Spleen (tissue), 7 donors: ENCODE data around the gene PITPNM1.

Source experiments
- POLR2A ChIP-seq, 3 donors: fragments of 450-650 bp; IDR thresholded peaks; one replicate each; pipeline ENCODE4 v1.5.1; 2017; ENCODE audit warnings: antibody characterized with exemption in 3 of 3, mild to moderate bottlenecking in 1 of 3
- POLR2AphosphoS5 ChIP-seq, 3 donors: sonication (generic); formaldehyde crosslinking; IDR thresholded peaks; one replicate each; pipeline ENCODE4 v1.5.1; 2017; ENCODE audit warnings: antibody characterized with exemption in 3 of 3
- TF ChIP-seq, protein P1 (sequence below), 11 experiments: fragments of 200-600 bp in 7 of 11; fragments of 450-650 bp in 4 of 11; sonication (generic) in 4 of 11; IDR thresholded peaks in 8 of 11; conservative IDR thresholded peaks in 3 of 11; 1 replicate in 7 of 11; 2 replicates in 4 of 11; pipeline versions ENCODE4 v1.4.0 to v1.8.0; 2016 to 2021; ENCODE audit warnings: antibody characterized with exemption in 11 of 11, inconsistent platforms in 4 of 11, mild to moderate bottlenecking in 1 of 11
- donor health status: DM: no; HTN: no; CAD: no; lungs with moderate emphysema.
- donor health status: DM: no; HTN: no; CAD: no.
- donor health status: DM: no; HTN: no; CAD: no.

DNA sequence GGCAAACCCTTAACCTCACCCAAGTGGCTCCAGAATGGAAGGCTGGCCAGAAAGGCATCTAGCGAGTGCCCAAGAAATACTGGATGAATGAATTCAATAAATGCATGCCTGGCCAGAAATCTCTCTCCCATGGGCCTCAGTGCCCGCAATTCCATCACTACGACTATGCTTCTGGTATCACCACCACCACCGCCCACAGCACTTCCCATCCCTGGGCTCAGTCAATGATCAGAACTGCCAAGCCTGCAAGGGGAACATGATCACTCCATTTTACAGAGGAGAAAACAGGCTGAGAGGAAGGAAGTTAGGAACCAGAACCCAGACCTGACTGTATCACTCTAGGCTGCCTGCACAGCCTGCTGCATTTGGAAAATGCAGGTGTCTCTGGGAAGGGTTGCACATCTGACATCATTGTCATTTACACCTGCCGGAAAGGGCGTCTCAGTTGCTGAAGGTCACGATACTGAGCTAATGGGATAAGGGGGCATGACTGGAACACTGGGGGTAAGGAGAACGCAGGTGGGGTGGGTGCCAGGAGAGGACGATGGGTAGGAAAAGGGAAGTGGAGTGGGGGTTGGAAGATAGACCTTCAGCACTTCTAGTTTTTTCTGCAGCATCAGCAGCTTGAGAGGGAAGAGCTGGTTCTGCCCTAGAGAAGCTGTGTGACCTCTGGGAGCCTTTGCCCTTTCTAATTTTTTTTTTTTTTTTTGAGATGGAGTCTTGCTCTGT is 55.9 kb downstream of the PITPNM1 start:
- TF ChIP-seq, protein P1, sequence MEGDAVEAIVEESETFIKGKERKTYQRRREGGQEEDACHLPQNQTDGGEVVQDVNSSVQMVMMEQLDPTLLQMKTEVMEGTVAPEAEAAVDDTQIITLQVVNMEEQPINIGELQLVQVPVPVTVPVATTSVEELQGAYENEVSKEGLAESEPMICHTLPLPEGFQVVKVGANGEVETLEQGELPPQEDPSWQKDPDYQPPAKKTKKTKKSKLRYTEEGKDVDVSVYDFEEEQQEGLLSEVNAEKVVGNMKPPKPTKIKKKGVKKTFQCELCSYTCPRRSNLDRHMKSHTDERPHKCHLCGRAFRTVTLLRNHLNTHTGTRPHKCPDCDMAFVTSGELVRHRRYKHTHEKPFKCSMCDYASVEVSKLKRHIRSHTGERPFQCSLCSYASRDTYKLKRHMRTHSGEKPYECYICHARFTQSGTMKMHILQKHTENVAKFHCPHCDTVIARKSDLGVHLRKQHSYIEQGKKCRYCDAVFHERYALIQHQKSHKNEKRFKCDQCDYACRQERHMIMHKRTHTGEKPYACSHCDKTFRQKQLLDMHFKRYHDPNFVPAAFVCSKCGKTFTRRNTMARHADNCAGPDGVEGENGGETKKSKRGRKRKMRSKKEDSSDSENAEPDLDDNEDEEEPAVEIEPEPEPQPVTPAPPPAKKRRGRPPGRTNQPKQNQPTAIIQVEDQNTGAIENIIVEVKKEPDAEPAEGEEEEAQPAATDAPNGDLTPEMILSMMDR (IDR thresholded peaks at IDR 0.05 in 8 of 11, conservative IDR thresholded peaks at IDR 0.05 in 3 of 11), result no peak
- TF ChIP-seq POLR2A (IDR thresholded peaks at IDR 0.05) (no peak), POLR2AphosphoS5 (IDR thresholded peaks at IDR 0.05) (peak in 1 of 3 donors; percentile 40)
